ENCODE results near the gene CXADR.

CXADR gene

GRCh38 chr21:17539743-17540341 lies 27.0 kb downstream of the CXADR start:
- Mint-ChIP-seq H3K4me1 (ENCODE audit: low read depth) (no peaks in the 10 kb centered on the region), H3K27ac (no peak overlapping the region), H3K27me3 (ENCODE audit: low read depth) (peaks cover 8% of the 10 kb centered on the region), H3K4me3 (no peak overlapping the region), H3K36me3 (ENCODE audit: low read depth) (no peaks in the 10 kb centered on the region), H3K9me3 (no peaks in the 10 kb centered on the region)
- no peak for DNase-seq (ENCODE audit: low spot score)

GRCh38 chr21:17540530-17540929 lies 27.7 kb downstream of the CXADR start:
- no peaks in the 10 kb centered on the region for H3K4me1 Mint-ChIP-seq (ENCODE audit: low read depth)
- no peaks in the 10 kb centered on the region for H3K36me3 Mint-ChIP-seq (ENCODE audit: low read depth)
- no peak overlapping the region for H3K4me3 Mint-ChIP-seq
- DNase-seq (ENCODE audit: low spot score), result no peak
- H3K27me3 Mint-ChIP-seq (ENCODE audit: low read depth), result peaks cover 8% of the 10 kb centered on the region
- no peak overlapping the region for H3K27ac Mint-ChIP-seq
- no peaks in the 10 kb centered on the region for H3K9me3 Mint-ChIP-seq

- Mint-ChIP-seq H3K4me3 (no peak overlapping the region), H3K27me3 (ENCODE audit: low read depth) (peaks cover 1% of the 10 kb centered on the region), H3K36me3 (ENCODE audit: low read depth) (no peaks in the 10 kb centered on the region), H3K4me1 (ENCODE audit: low read depth) (no peaks in the 10 kb centered on the region), H3K9me3 (no peaks in the 10 kb centered on the region), H3K27ac (no peak overlapping the region)
- DNase-seq (ENCODE audit: low spot score), result no peak
These were observed 29.6 kb downstream of the CXADR start for GRCh38 chr21:17542371-17543011.

- Mint-ChIP-seq H3K4me3 (no peak overlapping the region), H3K27ac (no peak overlapping the region), H3K36me3 (ENCODE audit: low read depth) (no peaks in the 10 kb centered on the region), H3K4me1 (ENCODE audit: low read depth) (no peaks in the 10 kb centered on the region), H3K9me3 (no peaks in the 10 kb centered on the region), H3K27me3 (ENCODE audit: low read depth) (no peaks in the 10 kb centered on the region)
- DNase-seq (ENCODE audit: low spot score), result no peak
These were observed 32.2 kb downstream of the CXADR start for GRCh38 chr21:17545007-17545406.

DNA sequence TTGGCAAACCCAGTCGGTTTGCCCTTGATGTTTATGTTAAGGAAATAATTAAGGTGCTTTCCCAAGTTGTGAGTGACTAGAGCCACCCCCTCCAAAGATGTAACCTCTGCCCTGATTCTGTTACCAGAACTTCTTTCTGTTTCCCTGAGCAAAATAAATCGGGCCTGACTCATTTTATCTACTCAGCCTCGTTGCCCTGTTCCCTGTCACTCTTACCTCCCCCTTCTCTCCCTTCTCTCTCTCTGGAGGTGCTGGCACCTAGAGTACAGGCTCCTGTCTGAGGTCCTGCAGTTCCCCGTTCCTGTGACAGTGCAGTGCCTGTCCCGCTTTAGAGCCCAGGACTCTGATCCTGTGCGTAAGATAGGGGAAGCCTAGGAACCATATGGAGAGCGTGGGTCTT lies 35.4 kb downstream of the CXADR start:
- Mint-ChIP-seq H3K27ac (no peak overlapping the region), H3K27me3 (ENCODE audit: low read depth) (no peaks in the 10 kb centered on the region), H3K4me1 (ENCODE audit: low read depth) (no peaks in the 10 kb centered on the region), H3K36me3 (ENCODE audit: low read depth) (no peaks in the 10 kb centered on the region), H3K4me3 (no peak overlapping the region), H3K9me3 (no peaks in the 10 kb centered on the region)
- no peak for DNase-seq (ENCODE audit: low spot score)

DNA sequence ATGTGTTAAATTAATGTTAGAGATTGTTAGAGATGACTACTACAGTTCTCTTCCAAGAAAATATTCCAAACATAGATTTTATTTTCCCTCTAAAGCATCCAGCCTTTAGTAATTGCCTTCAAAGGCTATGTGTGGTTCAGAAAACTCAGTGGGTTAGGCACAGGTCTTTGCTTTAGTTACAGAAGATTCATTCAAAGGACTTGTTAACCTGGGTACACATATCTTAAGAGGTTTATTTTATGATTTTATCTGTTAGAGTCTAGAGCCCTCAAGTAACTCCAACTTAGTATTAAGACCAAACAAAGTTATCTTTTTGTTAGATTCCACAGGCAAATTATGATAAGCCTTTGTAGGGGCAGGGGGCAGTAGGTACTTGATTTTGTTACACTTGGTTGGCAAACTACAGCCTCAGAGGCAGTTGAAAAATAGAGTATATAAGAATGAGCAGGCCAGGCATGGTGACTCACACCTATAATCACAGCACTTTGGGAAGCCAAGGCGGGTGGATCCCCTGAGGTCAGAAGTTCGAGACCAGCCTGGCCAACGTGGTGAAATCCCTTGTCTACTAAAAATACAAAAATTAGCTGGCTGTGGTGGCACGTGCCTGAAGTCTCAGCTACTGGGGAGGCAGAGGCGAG lies 37.9 kb downstream of the CXADR start:
- no peak overlapping the region for H3K27ac Mint-ChIP-seq
- peaks cover 3% of the 10 kb centered on the region for H3K4me1 Mint-ChIP-seq (ENCODE audit: low read depth)
- no peak for DNase-seq (ENCODE audit: low spot score)

GRCh38 chr21:17552410-17552809 lies 39.6 kb downstream of the CXADR start:
- H3K27ac Mint-ChIP-seq, result no peak overlapping the region
- peaks cover 3% of the 10 kb centered on the region for H3K4me1 Mint-ChIP-seq (ENCODE audit: low read depth)
- no peak overlapping the region for H3K4me3 Mint-ChIP-seq
- H3K27me3 Mint-ChIP-seq (ENCODE audit: low read depth), result no peaks in the 10 kb centered on the region
- H3K9me3 Mint-ChIP-seq, result no peaks in the 10 kb centered on the region
- no peak for DNase-seq (ENCODE audit: low spot score)
- H3K36me3 Mint-ChIP-seq (ENCODE audit: low read depth), result no peaks in the 10 kb centered on the region

More for the DNA sequence above, 37.9 kb downstream of the CXADR start:
- Mint-ChIP-seq H3K27me3 (ENCODE audit: low read depth) (no peaks in the 10 kb centered on the region), H3K36me3 (ENCODE audit: low read depth) (no peaks in the 10 kb centered on the region), H3K9me3 (no peaks in the 10 kb centered on the region), H3K4me3 (no peak overlapping the region)

GRCh38 chr21:17554120-17554519 lies 41.3 kb downstream of the CXADR start:
- Mint-ChIP-seq H3K36me3 (ENCODE audit: low read depth) (no peaks in the 10 kb centered on the region), H3K27ac (no peak overlapping the region), H3K9me3 (no peaks in the 10 kb centered on the region), H3K4me1 (ENCODE audit: low read depth) (peaks cover 3% of the 10 kb centered on the region), H3K27me3 (ENCODE audit: low read depth) (no peaks in the 10 kb centered on the region), H3K4me3 (no peak overlapping the region)
- DNase-seq (ENCODE audit: low spot score), result no peak

GRCh38 chr21:17554679-17555465 lies 42.0 kb downstream of the CXADR start:
- Mint-ChIP-seq H3K4me1 (ENCODE audit: low read depth) (peaks cover 3% of the 10 kb centered on the region), H3K4me3 (no peak overlapping the region), H3K27ac (no peak overlapping the region), H3K36me3 (ENCODE audit: low read depth) (no peaks in the 10 kb centered on the region), H3K9me3 (no peaks in the 10 kb centered on the region), H3K27me3 (ENCODE audit: low read depth) (no peaks in the 10 kb centered on the region)
- no peak for DNase-seq (ENCODE audit: low spot score)

DNA sequence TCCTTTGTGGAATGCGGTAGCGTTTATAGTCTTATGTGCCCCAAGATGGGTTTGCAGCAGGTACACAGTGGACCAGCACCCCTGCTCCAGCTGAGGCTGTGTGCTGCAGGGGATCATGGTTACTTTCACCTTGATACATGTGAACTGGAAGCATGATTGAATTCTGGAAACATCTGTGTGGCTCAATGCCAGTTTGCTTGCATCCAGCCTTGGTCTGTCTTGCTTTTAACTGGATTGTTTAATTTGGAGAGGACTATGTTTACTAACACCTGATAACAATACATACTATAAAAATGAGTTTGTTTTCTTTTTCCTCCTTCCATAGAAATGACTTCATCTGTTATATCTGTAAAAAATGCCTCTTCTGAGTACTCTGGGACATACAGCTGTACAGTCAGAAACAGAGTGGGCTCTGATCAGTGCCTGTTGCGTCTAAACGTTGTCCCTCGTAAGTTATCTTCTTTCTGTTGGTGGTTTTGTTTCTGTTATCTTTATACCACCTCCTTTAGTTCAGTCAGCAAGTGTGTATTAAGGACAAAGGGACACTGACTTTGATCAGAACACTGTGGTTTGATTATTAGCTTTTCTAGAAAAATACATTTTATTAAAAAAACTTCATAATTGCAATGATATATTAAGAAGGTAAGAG lies 47.7 kb downstream of the CXADR start:
- no peak overlapping the region for H3K4me3 Mint-ChIP-seq
- H3K9me3 Mint-ChIP-seq, result no peaks in the 10 kb centered on the region
- peaks cover 2% of the 10 kb centered on the region for H3K4me1 Mint-ChIP-seq (ENCODE audit: low read depth)
- H3K27ac Mint-ChIP-seq, result no peak overlapping the region
- no peaks in the 10 kb centered on the region for H3K36me3 Mint-ChIP-seq (ENCODE audit: low read depth)
- DNase-seq (ENCODE audit: low spot score), result no peak
- H3K27me3 Mint-ChIP-seq (ENCODE audit: low read depth), result no peaks in the 10 kb centered on the region

DNA sequence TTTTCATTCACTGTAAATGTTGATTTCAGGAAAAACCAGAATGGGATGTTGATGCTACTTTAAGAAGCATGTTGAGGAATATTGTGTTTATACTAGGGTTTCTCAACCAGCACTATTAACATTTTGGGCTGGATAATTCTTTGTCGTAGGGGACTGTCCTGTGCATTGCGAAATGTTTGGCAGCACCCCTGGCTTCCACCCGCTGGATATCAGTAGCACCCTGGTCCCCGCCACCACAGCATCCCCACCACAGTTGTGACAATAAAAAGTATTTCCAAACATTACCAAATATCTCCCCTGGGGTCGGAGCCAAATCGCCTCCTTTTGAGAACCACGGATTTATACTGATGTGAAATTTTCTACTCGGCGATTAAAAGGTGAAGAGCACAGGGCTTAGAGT lies 57.9 kb downstream of the CXADR start:
- Mint-ChIP-seq H3K9me3 (no peaks in the 10 kb centered on the region), H3K4me1 (ENCODE audit: low read depth) (no peaks in the 10 kb centered on the region), H3K36me3 (ENCODE audit: low read depth) (no peaks in the 10 kb centered on the region), H3K27me3 (ENCODE audit: low read depth) (peaks cover 4% of the 10 kb centered on the region), H3K4me3 (no peak overlapping the region), H3K27ac (no peak overlapping the region)
- no peak for DNase-seq (ENCODE audit: low spot score)

DNA sequence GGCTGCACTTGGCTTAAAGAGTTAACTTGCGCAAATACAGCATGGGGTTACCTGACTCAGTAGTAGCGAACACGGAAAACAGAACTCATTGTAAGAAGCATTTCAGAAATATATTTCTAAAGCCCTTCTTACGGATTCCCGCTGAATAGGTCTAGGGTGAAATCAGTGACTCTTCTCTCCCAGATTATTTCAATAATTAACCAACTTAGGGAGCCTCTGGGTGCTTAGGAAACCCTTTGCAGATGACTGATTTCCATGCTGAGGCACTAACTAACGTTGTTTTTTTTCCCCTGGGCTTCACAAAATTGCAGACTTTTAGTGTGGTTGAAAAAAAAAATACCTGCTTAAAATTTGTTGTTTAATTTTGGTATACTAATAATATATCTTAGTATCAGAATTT lies 59.6 kb downstream of the CXADR start:
- DNase-seq (ENCODE audit: low spot score), result no peak
- Mint-ChIP-seq H3K9me3 (no peaks in the 10 kb centered on the region), H3K4me1 (ENCODE audit: low read depth) (no peaks in the 10 kb centered on the region), H3K4me3 (no peak overlapping the region), H3K27me3 (ENCODE audit: low read depth) (peaks cover 4% of the 10 kb centered on the region), H3K36me3 (ENCODE audit: low read depth) (no peaks in the 10 kb centered on the region), H3K27ac (no peak overlapping the region)

GRCh38 chr21:17575076-17575475 lies 62.2 kb downstream of the CXADR start:
- DNase-seq (ENCODE audit: low spot score), result no peak
- no peaks in the 10 kb centered on the region for H3K4me1 Mint-ChIP-seq (ENCODE audit: low read depth)
- H3K27ac Mint-ChIP-seq, result no peak overlapping the region
- H3K36me3 Mint-ChIP-seq (ENCODE audit: low read depth), result no peaks in the 10 kb centered on the region
- peaks cover 7% of the 10 kb centered on the region for H3K27me3 Mint-ChIP-seq (ENCODE audit: low read depth)
- H3K9me3 Mint-ChIP-seq, result no peaks in the 10 kb centered on the region
- H3K4me3 Mint-ChIP-seq, result no peak overlapping the region

Data from T-helper 2 cell treated with Interferon-gamma antibody and Interleukin-4, amounts not matched to agents 5 μg/mL and 100 μg/mL, for 36 hours (primary cell).